AG04449 (cell line): ENCODE measurements around the gene WFDC6.

Experiments used
- CTCF ChIA-PET: fragments of 350-600 bp; formaldehyde crosslinking; extraction: SDS; loops from one replicate; lab custom pipeline; 2021; ENCODE audit warnings: antibody characterized with exemption; lab: Yijun Ruan, JAX
- POLR2A ChIA-PET: fragments of 400-600, 350-600 bp; formaldehyde crosslinking; extraction: SDS; loops from one replicate; lab custom pipeline; 2020; ENCODE audit warnings: antibody characterized with exemption, inconsistent platforms; lab: Yijun Ruan, JAX
- DNase-seq: peaks from one replicate; pipeline ENCODE4 v3.0.0-alpha.2; 2010; ENCODE audit warnings: low read depth, low spot score
- H3K4me3 ChIP-seq: 2 replicates; pipeline ENCODE4 v1.5.1; 2011; ENCODE audit warnings: low read depth, mild to moderate bottlenecking, control low read depth, low read length
- CTCF ChIP-seq: IDR thresholded peaks from one replicate; pipeline ENCODE4 v1.5.1; 2011; ENCODE audit warnings: mild to moderate bottlenecking, moderate library complexity, low read length, control low read depth, inconsistent platforms; ENCODE audit not compliant: insufficient read depth; ENCODE audit errors: missing control alignments

Gene WFDC6

GRCh38 chr20:45500022-45500421 lies 39.3 kb downstream of the WFDC6 start:
- no peak for TF ChIP-seq CTCF
- no peak for DNase-seq
- ChIA-PET POLR2A (no interaction called here), CTCF (no interaction called here)
- H3K4me3 ChIP-seq, result no peak overlapping the region

GRCh38 chr20:45497971-45498494 lies 41.2 kb downstream of the WFDC6 start:
- POLR2A ChIA-PET, result no interaction called here
- CTCF ChIA-PET, result interaction anchor here (0.9 kb wide), 1 partner anchor 273 kb away, joined by 4 read pairs; no protein-coding TSS in a partner anchor
- TF ChIP-seq CTCF, result no peak
- no peak for DNase-seq
- H3K4me3 ChIP-seq, result no peak overlapping the region

GRCh38 chr20:45496166-45496565 lies 43.1 kb downstream of the WFDC6 start:
- POLR2A ChIA-PET, result no interaction called here
- H3K4me3 ChIP-seq, result no peak overlapping the region
- no peak for TF ChIP-seq CTCF
- CTCF ChIA-PET, result no interaction called here
- no peak for DNase-seq

- ChIA-PET CTCF (interaction anchor here (0.6 to 1.0 kb wide), 2 partner anchors 49 to 59 kb away, joined by 3 read pairs; no protein-coding TSS in a partner anchor), POLR2A (no interaction called here)
- TF ChIP-seq CTCF, result no peak
- H3K4me3 ChIP-seq, result no peak overlapping the region
- no peak for DNase-seq
Measured at GRCh38 chr20:45495501-45495941, 43.8 kb downstream of the WFDC6 start.

- no peak for TF ChIP-seq CTCF
- POLR2A ChIA-PET, result no interaction called here
- DNase-seq, result no peak
- CTCF ChIA-PET, result no interaction called here
- H3K4me3 ChIP-seq, result no peak overlapping the region
Measured at GRCh38 chr20:45489083-45489531, 50.2 kb downstream of the WFDC6 start.

GRCh38 chr20:45487231-45487635 lies 52.0 kb downstream of the WFDC6 start:
- TF ChIP-seq CTCF, result no peak
- DNase-seq, result no peak

More at GRCh38 chr20:45487231-45487635, 52.0 kb downstream of the WFDC6 start:
- ChIA-PET CTCF (no interaction called here), POLR2A (no interaction called here)
- H3K4me3 ChIP-seq, result no peak overlapping the region
